RWPE1 (cell line): Measurements from ENCODE around the gene CTLA4.
A peak's percentile ranks its signal among the peaks of the same experiment; 100 is the strongest.

ENCODE experiments used
- CTCF ChIA-PET: fragments of 350-600 bp; sonication (Branson Sonifier 250); formaldehyde crosslinking; extraction: SDS; loops from one replicate; lab custom pipeline; 2021; lab: Yijun Ruan, JAX
- POLR2A ChIA-PET: fragments of 400-600 bp; formaldehyde crosslinking; extraction: SDS; loops from one replicate; lab custom pipeline; 2020; ENCODE audit warnings: antibody characterized with exemption; ENCODE audit not compliant: low non-redundant PET; lab: Yijun Ruan, JAX
- DNase-seq: peaks from one replicate; pipeline ENCODE4 v3.0.0; 2012; ENCODE audit warnings: low spot score
- H3K27ac ChIP-seq: fragments of 450-650 bp; 2 replicates; pipeline ENCODE4 v1.5.1; 2017
- TF ChIP-seq, protein P1 (sequence below): fragments of 450-650 bp; conservative IDR thresholded peaks from 2 replicates; pipeline ENCODE4 v1.5.1; 2017; ENCODE audit warnings: low read depth, mild to moderate bottlenecking

Gene CTLA4

DNA sequence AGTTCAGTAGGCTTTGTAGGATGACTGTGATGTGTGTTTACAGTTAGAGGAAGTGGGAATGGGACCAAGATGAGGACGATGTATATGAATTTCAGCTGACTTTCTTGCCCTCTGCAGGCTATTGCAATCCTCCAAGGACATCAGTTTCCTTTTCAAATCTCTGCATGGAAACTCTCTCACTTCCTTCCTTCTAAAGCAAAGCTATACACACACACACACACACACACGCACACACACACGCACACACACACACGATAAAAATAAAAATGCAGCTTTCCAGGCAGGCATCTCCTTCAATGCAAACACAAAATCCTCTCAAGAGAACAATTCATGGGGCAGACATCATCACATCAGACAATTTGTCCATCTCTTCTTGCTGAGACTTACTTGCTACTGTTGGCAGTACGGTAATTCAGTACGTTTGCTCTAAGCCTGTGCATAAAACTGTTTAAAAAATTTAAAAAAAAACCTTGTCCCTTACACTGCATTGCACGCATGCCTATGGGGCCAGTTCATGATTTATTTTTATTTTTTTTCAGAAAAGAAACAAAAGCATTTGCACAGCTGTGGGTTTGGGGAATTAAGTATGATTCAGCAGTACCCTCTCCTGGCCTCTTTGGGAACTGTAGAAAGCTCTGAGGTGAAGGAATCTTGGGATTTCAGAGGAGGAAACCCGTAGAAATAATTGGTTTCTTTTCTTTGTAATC, 41.8 kb downstream of the CTLA4 start:
- POLR2A ChIA-PET: no interaction called here
- DNase-seq: peak; percentile 45
- CTCF ChIA-PET: interaction anchor here (0.5 to 0.8 kb wide), 5 partner anchors 10 to 554 kb away, joined by 3 to 4 read pairs (median 3); no protein-coding TSS in a partner anchor
- no peak overlapping the region for H3K27ac ChIP-seq
- TF ChIP-seq, protein P1, sequence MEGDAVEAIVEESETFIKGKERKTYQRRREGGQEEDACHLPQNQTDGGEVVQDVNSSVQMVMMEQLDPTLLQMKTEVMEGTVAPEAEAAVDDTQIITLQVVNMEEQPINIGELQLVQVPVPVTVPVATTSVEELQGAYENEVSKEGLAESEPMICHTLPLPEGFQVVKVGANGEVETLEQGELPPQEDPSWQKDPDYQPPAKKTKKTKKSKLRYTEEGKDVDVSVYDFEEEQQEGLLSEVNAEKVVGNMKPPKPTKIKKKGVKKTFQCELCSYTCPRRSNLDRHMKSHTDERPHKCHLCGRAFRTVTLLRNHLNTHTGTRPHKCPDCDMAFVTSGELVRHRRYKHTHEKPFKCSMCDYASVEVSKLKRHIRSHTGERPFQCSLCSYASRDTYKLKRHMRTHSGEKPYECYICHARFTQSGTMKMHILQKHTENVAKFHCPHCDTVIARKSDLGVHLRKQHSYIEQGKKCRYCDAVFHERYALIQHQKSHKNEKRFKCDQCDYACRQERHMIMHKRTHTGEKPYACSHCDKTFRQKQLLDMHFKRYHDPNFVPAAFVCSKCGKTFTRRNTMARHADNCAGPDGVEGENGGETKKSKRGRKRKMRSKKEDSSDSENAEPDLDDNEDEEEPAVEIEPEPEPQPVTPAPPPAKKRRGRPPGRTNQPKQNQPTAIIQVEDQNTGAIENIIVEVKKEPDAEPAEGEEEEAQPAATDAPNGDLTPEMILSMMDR: peak; percentile 79

DNA sequence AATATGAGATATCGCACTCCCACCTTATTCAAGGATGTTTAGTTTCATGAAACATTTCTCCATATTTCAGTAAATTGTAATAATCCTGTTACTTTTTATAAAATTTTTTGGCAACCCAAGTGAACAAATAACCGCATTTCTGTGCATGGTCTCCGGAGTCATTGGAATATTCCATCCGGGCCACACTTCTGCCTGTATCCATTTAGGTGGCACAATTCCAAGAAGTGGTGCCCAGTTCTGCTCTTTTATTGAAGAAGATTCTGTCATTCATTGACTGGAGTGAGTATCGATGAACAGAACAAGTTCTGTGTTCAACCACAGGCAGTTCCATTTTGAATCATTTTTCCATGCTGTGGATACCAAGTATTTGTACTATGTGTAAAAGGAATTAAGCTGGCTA, 42.4 kb downstream of the CTLA4 start:
- CTCF ChIA-PET: interaction anchor here (0.8 kb wide), 1 partner anchor 25 kb away, joined by 3 read pairs; no protein-coding TSS in a partner anchor
- POLR2A ChIA-PET: no interaction called here
- no peak for DNase-seq
- H3K27ac ChIP-seq: no peak overlapping the region
- TF ChIP-seq, protein P1: peak; percentile 34; the same call in 1 of the 2 replicates

DNA sequence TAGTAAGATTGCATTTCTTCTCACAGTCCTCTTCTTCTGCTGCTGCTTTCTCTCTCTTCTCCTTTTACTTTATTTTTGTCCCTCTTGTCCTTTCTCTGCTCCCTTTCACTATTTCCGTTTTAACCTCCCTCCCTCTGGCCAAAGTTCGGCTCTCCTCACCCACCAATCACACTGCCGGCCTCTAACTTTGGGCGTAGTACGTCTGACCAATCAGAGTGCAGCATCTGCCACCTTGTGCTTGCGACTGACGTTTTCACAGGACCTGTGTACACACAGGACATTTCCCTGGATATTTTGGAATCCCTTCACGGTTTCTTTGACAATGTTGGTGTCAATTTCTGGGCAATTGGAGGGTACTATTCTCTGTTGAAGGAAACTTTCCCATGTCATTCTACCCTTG, 46.4 kb downstream of the CTLA4 start:
- POLR2A ChIA-PET: no interaction called here
- CTCF ChIA-PET: no interaction called here
- TF ChIP-seq, protein P1: no peak
- DNase-seq: no peak
- H3K27ac ChIP-seq: no peak overlapping the region

DNA sequence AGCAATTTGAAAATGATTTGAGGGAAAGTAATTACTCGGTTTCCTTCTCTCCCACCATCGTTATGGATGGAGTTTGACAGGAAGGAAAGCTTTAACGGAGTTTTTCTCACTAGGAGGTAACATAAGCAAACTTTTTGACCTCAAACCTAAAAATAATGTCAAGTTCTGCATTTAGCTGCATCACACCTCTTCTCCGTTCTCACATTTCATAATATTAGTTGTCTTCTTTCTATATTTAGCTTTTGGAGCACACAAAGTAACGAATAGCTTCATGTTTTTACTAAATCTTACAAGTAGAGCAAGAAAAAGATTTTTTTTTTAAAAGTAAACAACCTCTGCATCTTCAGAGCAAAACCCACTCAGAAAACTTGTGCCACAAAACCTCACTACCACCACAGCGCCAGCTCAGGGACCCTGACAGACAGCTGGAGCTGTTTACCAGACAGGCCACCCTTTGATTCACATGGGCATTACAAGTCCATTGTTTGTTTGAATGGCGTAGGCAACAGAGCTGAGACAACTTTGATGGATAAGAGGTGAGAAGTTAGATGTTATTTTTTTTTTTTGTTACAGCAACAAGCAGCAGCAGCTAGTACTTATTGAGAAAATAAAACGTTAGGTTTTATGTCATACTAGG, 47.1 kb downstream of the CTLA4 start:
- ChIA-PET POLR2A (no interaction called here), CTCF (no interaction called here)
- H3K27ac ChIP-seq: no peak overlapping the region
- no peak for DNase-seq
- TF ChIP-seq, protein P1: no peak

DNA sequence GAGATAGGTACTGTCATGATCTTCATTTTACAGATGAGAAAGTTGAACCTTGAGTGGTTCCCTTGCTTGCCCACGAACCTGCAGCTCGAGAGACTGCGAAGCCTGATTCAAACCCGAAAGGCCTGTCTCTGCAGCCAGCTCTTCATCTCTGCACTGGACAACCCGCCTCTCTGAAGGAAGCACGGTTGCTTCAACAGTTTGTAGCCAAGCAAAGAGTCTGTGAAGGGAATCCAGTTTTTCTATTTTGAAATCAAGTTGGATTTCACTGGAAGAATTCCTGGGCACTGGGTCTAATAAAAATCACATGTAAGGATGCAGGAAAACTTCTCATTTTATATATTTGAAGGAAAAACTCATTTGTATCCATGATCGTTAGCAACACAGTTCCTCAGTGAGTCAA, 47.7 kb downstream of the CTLA4 start:
- DNase-seq: no peak

DNA sequence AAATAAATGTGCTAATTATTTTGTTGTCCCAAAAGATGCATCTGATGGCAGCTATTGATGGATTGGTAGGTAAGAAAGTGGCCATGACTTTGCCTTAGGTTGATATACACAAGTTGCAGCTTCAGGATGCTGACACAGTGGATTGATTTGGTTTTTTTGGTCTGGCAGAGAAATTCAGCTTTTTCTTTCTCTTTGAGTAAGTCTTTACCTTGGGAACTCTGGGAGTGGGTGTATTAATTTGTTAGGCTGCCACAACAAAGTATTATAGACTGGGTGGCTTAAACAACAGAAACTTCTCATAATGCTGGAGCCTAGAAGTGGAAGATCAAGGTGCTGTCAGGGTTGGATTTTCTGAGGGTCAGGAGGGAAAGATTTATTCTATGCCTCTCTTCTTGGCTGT, 49.2 kb downstream of the CTLA4 start:
- CTCF ChIA-PET: no interaction called here
- TF ChIP-seq, protein P1: no peak

More for the DNA sequence above, 47.7 kb downstream of the CTLA4 start:
- TF ChIP-seq, protein P1: no peak
- CTCF ChIA-PET: no interaction called here
- POLR2A ChIA-PET: no interaction called here
- H3K27ac ChIP-seq: no peak overlapping the region

More for the DNA sequence above, 49.2 kb downstream of the CTLA4 start:
- DNase-seq: no peak
- H3K27ac ChIP-seq: no peak overlapping the region
- POLR2A ChIA-PET: no interaction called here
